Fibroblast of lung (primary cell): ENCODE results near the gene MSMO1.

Experiments used
- CTCF ChIP-seq, 2 donors: IDR thresholded peaks in 1 of 2; conservative IDR thresholded peaks in 1 of 2; 1 replicate in 1 of 2; 2 replicates in 1 of 2; pipeline ENCODE4 v1.5.1; 2011 to 2012; ENCODE audit warnings: low read length in 2 of 2, control low read depth in 1 of 2, inconsistent platforms in 1 of 2, low read depth in 1 of 2, mild to moderate bottlenecking in 1 of 2
- EZH2 ChIP-seq: IDR thresholded peaks from 2 replicates; pipeline ENCODE4 v1.5.1; 2012; ENCODE audit warnings: low read length, control low read depth, mild to moderate bottlenecking; ENCODE audit errors: missing control alignments

DNA sequence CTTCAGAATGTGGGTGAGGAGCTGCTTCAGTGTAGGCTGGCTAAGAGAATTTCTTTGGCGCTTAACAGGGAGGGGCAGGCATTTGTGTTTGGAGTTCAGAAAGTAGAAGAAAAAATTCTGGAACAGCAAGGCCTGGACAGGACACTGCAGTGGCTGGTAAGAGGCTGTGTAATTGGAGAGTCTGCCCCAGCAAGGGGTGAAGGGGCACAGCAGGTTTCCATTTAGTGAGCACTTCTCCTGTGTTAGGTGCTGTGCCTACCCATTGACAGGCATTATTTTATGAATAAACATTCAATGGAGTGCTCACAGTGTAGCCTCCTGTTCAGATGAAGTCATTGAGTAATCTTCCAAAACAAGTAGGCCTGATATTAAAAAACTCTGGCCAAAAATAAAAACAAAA, 40.6 kb downstream of the MSMO1 start:
- TF ChIP-seq CTCF (conservative IDR thresholded peaks at IDR 0.05 in 1 of 2, IDR thresholded peaks at IDR 0.05 in 1 of 2; ENCODE audit: low read depth in 1 of 2, low read length in 2 of 2) (no peak), EZH2 (no peak)
